ENCODE measurements around the gene MYO7A. TPM values are rescaled to one million over a fixed set of nuclear protein-coding genes. Genes with fewer than 3 reads are reported as not detected.

MYO7A gene
- total and polyA plus RNA-seq, 2 donors (not counting 3 experiments of a cell fraction or from before 2014, with no cell fraction given), result 1.3 to 3.6 TPM

DNA sequence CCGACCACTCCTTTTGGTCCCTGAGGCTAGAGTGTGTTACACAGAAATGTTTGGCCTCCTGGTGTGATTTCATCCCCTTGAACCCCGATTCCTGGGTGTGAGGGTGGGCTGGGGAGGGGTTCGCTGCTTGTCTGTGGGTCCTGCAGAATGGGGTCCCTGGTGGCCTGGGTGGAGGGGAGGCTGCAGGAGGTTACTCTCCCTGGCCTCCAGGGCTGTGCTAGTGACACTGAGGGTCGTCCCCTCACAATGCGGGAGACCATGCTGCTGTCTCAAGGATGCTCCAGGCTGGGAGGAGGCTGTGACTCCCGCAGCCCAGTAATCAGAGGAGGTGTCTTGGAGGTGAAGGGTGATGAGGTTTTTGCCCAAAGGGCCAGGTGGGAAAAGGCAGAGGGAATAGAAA, 42.4 kb upstream of the MYO7A start:
- dilution Hi-C loops (cut with MboI; ENCODE audit: extremely low pct_ligation_motif_present, low sequenced_read_pairs) (no loop called here), intact Hi-C loops (cut with micrococcal nuclease) (no loop called here)
- DNase-seq (ENCODE audit: low read depth, low spot score) (no peak), FAIRE-seq (no peak)
- Histone ChIP-seq H3K79me2 (ENCODE audit: control insufficient read depth, insufficient read depth, low read length) (no peaks in the 10 kb centered on the region), H3K4me1 (ENCODE audit: control insufficient read depth, extremely low read depth, insufficient read depth, low read length) (peaks cover 14% of the 10 kb centered on the region), H3K9ac (replicated peaks; ENCODE audit: extremely low read depth, insufficient read depth, low read length) (no peak overlapping the region), H3K9me3 (replicated peaks; ENCODE audit: control insufficient read depth, insufficient read depth, low read length) (no peaks in the 10 kb centered on the region), H3K4me3 (replicated peaks in 1 of 3; ENCODE audit: insufficient read depth in 1 of 3, low read depth in 1 of 3, low read length in 3 of 3) (no peak overlapping the region), H3K36me3 (ENCODE audit: control insufficient read depth in 2 of 2, extremely low read depth in 1 of 2, insufficient read depth in 2 of 2, low read length in 2 of 2) (no peaks in the 10 kb centered on the region), H4K20me1 (replicated peaks; ENCODE audit: control insufficient read depth, extremely low read depth, insufficient read depth, low read length) (no peaks in the 10 kb centered on the region), H3K9me1 (replicated peaks; ENCODE audit: control insufficient read depth, extremely low read depth, insufficient read depth, low read length) (no peaks in the 10 kb centered on the region), H2AFZ (ENCODE audit: low read depth, low read length) (no peak overlapping the region), H3K4me2 (ENCODE audit: insufficient read depth, low read length) (no peak overlapping the region), H3K27me3 (ENCODE audit: control insufficient read depth in 2 of 2, insufficient read depth in 2 of 2, low read length in 2 of 2) (no peaks in the 10 kb centered on the region), H3K27ac (ENCODE audit: insufficient read depth, low read depth, low read length) (no peak overlapping the region)
- CTCF ChIA-PET, result interaction anchor here (1.6 kb wide), 1 partner anchor 38 kb away, joined by 14 read pairs; no protein-coding TSS in a partner anchor
- POLR2A ChIA-PET, result no interaction called here
- TF ChIP-seq, protein P1, sequence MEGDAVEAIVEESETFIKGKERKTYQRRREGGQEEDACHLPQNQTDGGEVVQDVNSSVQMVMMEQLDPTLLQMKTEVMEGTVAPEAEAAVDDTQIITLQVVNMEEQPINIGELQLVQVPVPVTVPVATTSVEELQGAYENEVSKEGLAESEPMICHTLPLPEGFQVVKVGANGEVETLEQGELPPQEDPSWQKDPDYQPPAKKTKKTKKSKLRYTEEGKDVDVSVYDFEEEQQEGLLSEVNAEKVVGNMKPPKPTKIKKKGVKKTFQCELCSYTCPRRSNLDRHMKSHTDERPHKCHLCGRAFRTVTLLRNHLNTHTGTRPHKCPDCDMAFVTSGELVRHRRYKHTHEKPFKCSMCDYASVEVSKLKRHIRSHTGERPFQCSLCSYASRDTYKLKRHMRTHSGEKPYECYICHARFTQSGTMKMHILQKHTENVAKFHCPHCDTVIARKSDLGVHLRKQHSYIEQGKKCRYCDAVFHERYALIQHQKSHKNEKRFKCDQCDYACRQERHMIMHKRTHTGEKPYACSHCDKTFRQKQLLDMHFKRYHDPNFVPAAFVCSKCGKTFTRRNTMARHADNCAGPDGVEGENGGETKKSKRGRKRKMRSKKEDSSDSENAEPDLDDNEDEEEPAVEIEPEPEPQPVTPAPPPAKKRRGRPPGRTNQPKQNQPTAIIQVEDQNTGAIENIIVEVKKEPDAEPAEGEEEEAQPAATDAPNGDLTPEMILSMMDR (IDR thresholded peaks at IDR 0.05; ENCODE audit: extremely low read depth in 1 of 2, insufficient read depth in 1 of 2, low read depth in 1 of 2, low read length in 2 of 2), result no peak
- TF ChIP-seq, protein P2, sequence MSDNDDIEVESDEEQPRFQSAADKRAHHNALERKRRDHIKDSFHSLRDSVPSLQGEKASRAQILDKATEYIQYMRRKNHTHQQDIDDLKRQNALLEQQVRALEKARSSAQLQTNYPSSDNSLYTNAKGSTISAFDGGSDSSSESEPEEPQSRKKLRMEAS (IDR thresholded peaks at IDR 0.05; ENCODE audit: insufficient read depth, insufficient read length), result no peak
- no peak for TF ChIP-seq GATA2 (IDR thresholded peaks at IDR 0.05; ENCODE audit: insufficient read depth, insufficient read length, low read depth, low read length)
- TF ChIP-seq EZH2 (IDR thresholded peaks at IDR 0.05; ENCODE audit: borderline replicate concordance, low read depth, low read length, severe bottlenecking), result no peak
- TF ChIP-seq POLR2A (IDR thresholded peaks at IDR 0.05; ENCODE audit: low read depth, low read length), result no peak
- no peak for TF ChIP-seq POLR2AphosphoS5 (IDR thresholded peaks at IDR 0.05; ENCODE audit: insufficient read depth, low read depth, low read length)
- TF ChIP-seq MYC (IDR thresholded peaks at IDR 0.05; ENCODE audit: low read depth, low read length), result no peak
- no peak for TF ChIP-seq FOS (IDR thresholded peaks at IDR 0.05; ENCODE audit: borderline replicate concordance, insufficient read depth, low read length)
- no peak for TF ChIP-seq JUN (IDR thresholded peaks at IDR 0.05; ENCODE audit: borderline replicate concordance, insufficient read depth, insufficient read length, low read depth)
- no TSS peak for BruUV-seq (replicated peaks)

Data from endothelial cell of umbilical vein (primary cell).